GM13976 (cell line): ENCODE data around the gene SEC14L5.

Source experiments
- DNase-seq: peaks from one replicate; pipeline ENCODE4 v3.0.0; 2012; ENCODE audit warnings: low spot score
- CTCF ChIP-seq: IDR thresholded peaks from 2 replicates; pipeline ENCODE4 v1.5.1; 2012; ENCODE audit warnings: borderline replicate concordance, mild to moderate bottlenecking; ENCODE audit not compliant: insufficient read depth; ENCODE audit errors: extremely low read depth, missing control alignments, control extremely low read depth
- in situ Hi-C: fragments of 300-500 bp; cut with MboI; formaldehyde crosslinking; loops from one replicate; pipeline ENCODE4 v1.12.0; 2022; ENCODE audit warnings: low sequenced_read_pairs, mixed read lengths, inconsistent platforms; ENCODE audit not compliant: unreplicated experiment

The SEC14L5 gene

GRCh38 chr16:5002699-5003143 is 44.6 kb downstream of the SEC14L5 start:
- no peak for TF ChIP-seq CTCF
- no peak for DNase-seq
- in situ Hi-C loops = no loop called here

GRCh38 chr16:5003211-5003610 is 45.1 kb downstream of the SEC14L5 start:
- no peak for DNase-seq
- no peak for TF ChIP-seq CTCF
- in situ Hi-C loops = no loop called here

- no peak for DNase-seq
- TF ChIP-seq CTCF = no peak
- in situ Hi-C loops = no loop called here
Measured at GRCh38 chr16:5003828-5004227, 45.7 kb downstream of the SEC14L5 start.

GRCh38 chr16:5004311-5004710 is 46.2 kb downstream of the SEC14L5 start:
- in situ Hi-C loops = no loop called here
- TF ChIP-seq CTCF = no peak
- DNase-seq = no peak

- no peak for DNase-seq
- TF ChIP-seq CTCF = no peak
Measured at GRCh38 chr16:5005916-5006315, 47.8 kb downstream of the SEC14L5 start.

GRCh38 chr16:5006348-5007193 is 48.4 kb downstream of the SEC14L5 start:
- in situ Hi-C loops = no loop called here
- no peak for TF ChIP-seq CTCF
- DNase-seq = no peak

More at GRCh38 chr16:5005916-5006315, 47.8 kb downstream of the SEC14L5 start:
- in situ Hi-C loops = no loop called here

GRCh38 chr16:5007256-5007655 is 49.1 kb downstream of the SEC14L5 start:
- no peak for DNase-seq
- in situ Hi-C loops = no loop called here
- TF ChIP-seq CTCF = no peak
